Measurements from ENCODE around the gene GSAP. TPM values are rescaled to one million over a fixed set of nuclear protein-coding genes. Genes with fewer than 3 reads are reported as not detected.

The GSAP gene
- total RNA-seq, 1 experiment from 2014 or later, result 25.7 TPM

DNA sequence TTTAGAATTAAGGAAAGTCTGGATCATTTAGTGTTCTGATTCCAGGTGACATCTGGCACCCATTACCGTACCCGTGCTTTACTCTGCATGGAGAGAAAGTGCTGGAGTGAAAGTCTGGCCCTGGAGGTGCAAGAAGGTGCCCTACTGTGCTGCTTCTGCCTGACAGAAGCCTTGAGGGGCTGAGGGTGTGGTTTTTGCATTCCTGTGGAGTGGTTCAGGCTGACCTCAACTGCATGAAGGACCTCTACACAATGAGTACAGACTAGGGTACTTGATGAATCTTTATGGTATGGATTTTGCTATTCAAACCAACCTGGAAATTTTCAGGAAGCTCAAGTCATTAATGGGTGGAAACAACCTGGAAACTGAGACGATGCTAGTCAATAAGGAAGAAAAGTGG, 45.1 kb upstream of the GSAP start:
- peaks cover 25% of the 10 kb centered on the region for H3K4me1 Mint-ChIP-seq (ENCODE audit: low read depth, unreplicated experiment)
- no peaks in the 10 kb centered on the region for H3K36me3 ChIP-seq (ENCODE audit: control insufficient read depth, insufficient read depth, low read length)
- no peaks in the 10 kb centered on the region for H3K9me3 Mint-ChIP-seq (ENCODE audit: unreplicated experiment)
- H3K4me3 Mint-ChIP-seq (ENCODE audit: unreplicated experiment), result no peak overlapping the region
- H3K27ac Mint-ChIP-seq (ENCODE audit: unreplicated experiment), result no peak overlapping the region
- H3K36me3 Mint-ChIP-seq (ENCODE audit: insufficient read depth, unreplicated experiment), result no peaks in the 10 kb centered on the region
- POLR2A ChIA-PET, result no interaction called here
- H3K27me3 Mint-ChIP-seq (ENCODE audit: insufficient read depth, unreplicated experiment), result no peaks in the 10 kb centered on the region
- no peak overlapping the region for H3K4me3 ChIP-seq (ENCODE audit: low read depth, low read length)
- H3K4me1 ChIP-seq, result peaks cover 34% of the 10 kb centered on the region
- no peak for DNase-seq
- no TSS peak for BruUV-seq (replicated peaks)
- no peaks in the 10 kb centered on the region; the same call in 1 of the 2 replicates for H3K9me3 ChIP-seq
- no peaks in the 10 kb centered on the region for H3K27me3 ChIP-seq (replicated peaks; ENCODE audit: control insufficient read depth, insufficient read depth, low read length)
- no peak for TF ChIP-seq CTCF (IDR thresholded peaks at IDR 0.05; ENCODE audit: insufficient read depth in 1 of 2, low read depth in 1 of 2, low read length in 1 of 2, severe bottlenecking in 1 of 2, unreplicated experiment in 1 of 2)
- CTCF ChIA-PET, result interaction anchor here (0.5 to 1.2 kb wide), 2 partner anchors 78 to 91 kb away, joined by 3 to 4 read pairs; no protein-coding TSS in a partner anchor
- intact Hi-C loops (cut with micrococcal nuclease; ENCODE audit: unreplicated experiment), result no loop called here

DNA sequence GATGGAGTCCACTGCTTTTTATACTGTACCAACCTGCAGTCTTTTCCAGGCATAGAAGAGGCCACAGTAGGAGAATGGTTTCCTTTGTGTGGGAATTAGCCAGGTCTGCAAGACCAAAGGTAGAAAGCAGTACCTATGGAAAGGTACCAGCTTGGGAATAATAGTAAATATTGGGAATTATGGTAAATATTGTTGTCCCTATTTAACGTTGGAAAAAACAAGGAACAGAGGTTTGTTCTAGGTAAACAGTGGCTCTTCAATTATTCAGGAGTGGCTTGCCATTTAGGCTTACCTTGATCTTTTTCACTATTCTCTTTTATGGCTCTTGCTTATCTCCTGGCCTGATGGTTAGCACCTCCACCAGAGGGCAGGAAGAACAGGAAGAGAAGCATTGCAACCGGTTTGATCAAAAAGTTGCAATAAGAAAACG, 43.9 kb upstream of the GSAP start:
- intact Hi-C loops (cut with micrococcal nuclease; ENCODE audit: unreplicated experiment), result loop anchor here (1.0 kb wide), 1 partner anchor 78 kb away; no protein-coding TSS in a partner anchor
- no TSS peak for BruUV-seq (replicated peaks)
- POLR2A ChIA-PET, result no interaction called here
- H3K9me3 ChIP-seq, result no peaks in the 10 kb centered on the region; the same call in 1 of the 2 replicates
- Mint-ChIP-seq H3K9me3 (ENCODE audit: unreplicated experiment) (no peaks in the 10 kb centered on the region), H3K36me3 (ENCODE audit: insufficient read depth, unreplicated experiment) (no peaks in the 10 kb centered on the region), H3K27me3 (ENCODE audit: insufficient read depth, unreplicated experiment) (no peaks in the 10 kb centered on the region), H3K27ac (ENCODE audit: unreplicated experiment) (no peak overlapping the region), H3K4me3 (ENCODE audit: unreplicated experiment) (no peak overlapping the region), H3K4me1 (ENCODE audit: low read depth, unreplicated experiment) (peaks cover 25% of the 10 kb centered on the region)
- CTCF ChIA-PET, result no interaction called here
- no peaks in the 10 kb centered on the region for H3K36me3 ChIP-seq (ENCODE audit: control insufficient read depth, insufficient read depth, low read length)
- peaks cover 34% of the 10 kb centered on the region for H3K4me1 ChIP-seq
- no peak overlapping the region for H3K4me3 ChIP-seq (ENCODE audit: low read depth, low read length)
- H3K27me3 ChIP-seq (replicated peaks; ENCODE audit: control insufficient read depth, insufficient read depth, low read length), result no peaks in the 10 kb centered on the region
- TF ChIP-seq CTCF (IDR thresholded peaks at IDR 0.05; ENCODE audit: insufficient read depth in 1 of 2, low read depth in 1 of 2, low read length in 1 of 2, severe bottlenecking in 1 of 2, unreplicated experiment in 1 of 2), result peak; percentile 36 to 56
- DNase-seq, result peak; percentile 53 to 62

DNA sequence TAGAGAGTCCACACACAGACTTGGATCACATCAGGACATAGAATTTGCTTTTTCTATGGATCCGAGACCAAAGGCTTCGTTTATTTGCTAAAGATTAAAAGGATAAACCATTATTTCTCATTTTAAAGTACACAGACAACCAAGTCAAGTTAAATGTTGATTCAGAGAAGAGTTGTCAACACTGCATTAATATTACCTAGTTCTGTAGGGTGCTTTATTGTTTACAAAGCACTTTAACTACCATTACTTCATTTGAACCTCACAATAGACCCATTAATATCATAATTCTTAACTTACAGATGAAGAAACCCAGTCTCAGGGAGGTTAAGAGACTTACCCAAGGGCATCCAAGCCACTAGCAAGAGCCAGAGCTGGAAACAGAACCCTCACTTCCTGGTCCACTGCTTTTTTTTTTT, 43.2 kb upstream of the GSAP start:
- peak in 1 of 2 experiments; percentile 41 for DNase-seq

More for the DNA sequence above, 43.2 kb upstream of the GSAP start:
- no peaks in the 10 kb centered on the region for H3K9me3 ChIP-seq
- Mint-ChIP-seq H3K36me3 (ENCODE audit: insufficient read depth, unreplicated experiment) (no peaks in the 10 kb centered on the region), H3K27ac (ENCODE audit: unreplicated experiment) (no peak overlapping the region), H3K9me3 (ENCODE audit: unreplicated experiment) (no peaks in the 10 kb centered on the region), H3K27me3 (ENCODE audit: insufficient read depth, unreplicated experiment) (no peaks in the 10 kb centered on the region), H3K4me3 (ENCODE audit: unreplicated experiment) (no peak overlapping the region), H3K4me1 (ENCODE audit: low read depth, unreplicated experiment) (peaks cover 25% of the 10 kb centered on the region)
- intact Hi-C loops (cut with micrococcal nuclease; ENCODE audit: unreplicated experiment), result loop anchor here (1.0 to 2.0 kb wide), 3 partner anchors 20 to 120 kb away; partner anchors contain the start of gene GSAP
- no peak for TF ChIP-seq CTCF (IDR thresholded peaks at IDR 0.05; ENCODE audit: insufficient read depth in 1 of 2, low read depth in 1 of 2, low read length in 1 of 2, severe bottlenecking in 1 of 2, unreplicated experiment in 1 of 2)
- peaks cover 34% of the 10 kb centered on the region for H3K4me1 ChIP-seq
- no peaks in the 10 kb centered on the region for H3K27me3 ChIP-seq (replicated peaks; ENCODE audit: control insufficient read depth, insufficient read depth, low read length)
- ChIA-PET CTCF (no interaction called here), POLR2A (no interaction called here)
- no peak overlapping the region for H3K4me3 ChIP-seq (ENCODE audit: low read depth, low read length)
- no peaks in the 10 kb centered on the region for H3K36me3 ChIP-seq (ENCODE audit: control insufficient read depth, insufficient read depth, low read length)
- no TSS peak for BruUV-seq (replicated peaks)

All from Caco-2 (cell line).